Mesothelial cell of epicardium (in vitro differentiated cells): Measurements from ENCODE around the gene TNP2. TPM values are rescaled to one million over a fixed set of nuclear protein-coding genes. Genes with fewer than 3 reads are reported as not detected.
A peak's percentile ranks its signal among the peaks of the same experiment; 100 is the strongest.

Experiments used
- DNase-seq, 2 experiments: peaks; one replicate each; pipeline ENCODE4 v3.0.0; 2021; ENCODE audit warnings: low spot score in 2 of 2; ENCODE audit not compliant: unreplicated experiment in 2 of 2
- H3K27ac Mint-ChIP-seq: 2 replicates; pipeline ENCODE4 v1.8.0; 2021; ENCODE audit warnings: mixed read lengths
- H3K27me3 Mint-ChIP-seq: 2 replicates; pipeline ENCODE4 v1.8.0; 2021; ENCODE audit warnings: low read depth, mixed read lengths
- H3K36me3 Mint-ChIP-seq: 2 replicates; pipeline ENCODE4 v1.8.0; 2021; ENCODE audit warnings: mixed read lengths
- H3K4me1 Mint-ChIP-seq: 2 replicates; pipeline ENCODE4 v1.8.0; 2021; ENCODE audit warnings: mixed read lengths
- H3K4me3 Mint-ChIP-seq: 2 replicates; pipeline ENCODE4 v1.8.0; 2021; ENCODE audit warnings: mild to moderate bottlenecking, moderate library complexity, mixed read lengths
- H3K9me3 Mint-ChIP-seq: 2 replicates; pipeline ENCODE4 v1.8.0; 2021; ENCODE audit warnings: mixed read lengths
- total RNA-seq: library from RNA; stranded (reverse); gene quantifications from 3 replicates; pipeline ENCODE4 v1.2.1, GENCODE V29; 2021
- TF ChIP-seq, protein P1 (sequence below): fragments of 200-600 bp; sonication (generic); IDR thresholded peaks from one replicate; pipeline ENCODE4 v1.5.0; 2021; ENCODE audit warnings: antibody characterized with exemption; ENCODE audit not compliant: unreplicated experiment

TNP2 gene
- total RNA-seq, 1 donor from 2014 or later = not detected

- peaks cover 3% of the 10 kb centered on the region for H3K36me3 Mint-ChIP-seq
- H3K9me3 Mint-ChIP-seq = peaks cover 3% of the 10 kb centered on the region
- H3K27me3 Mint-ChIP-seq = no peaks in the 10 kb centered on the region
- peaks cover 48% of the 10 kb centered on the region for H3K4me1 Mint-ChIP-seq
- peak overlapping the region; percentile 10 for H3K4me3 Mint-ChIP-seq
- H3K27ac Mint-ChIP-seq = peak overlapping the region; percentile 98
- DNase-seq = no peak
- TF ChIP-seq, protein P1, sequence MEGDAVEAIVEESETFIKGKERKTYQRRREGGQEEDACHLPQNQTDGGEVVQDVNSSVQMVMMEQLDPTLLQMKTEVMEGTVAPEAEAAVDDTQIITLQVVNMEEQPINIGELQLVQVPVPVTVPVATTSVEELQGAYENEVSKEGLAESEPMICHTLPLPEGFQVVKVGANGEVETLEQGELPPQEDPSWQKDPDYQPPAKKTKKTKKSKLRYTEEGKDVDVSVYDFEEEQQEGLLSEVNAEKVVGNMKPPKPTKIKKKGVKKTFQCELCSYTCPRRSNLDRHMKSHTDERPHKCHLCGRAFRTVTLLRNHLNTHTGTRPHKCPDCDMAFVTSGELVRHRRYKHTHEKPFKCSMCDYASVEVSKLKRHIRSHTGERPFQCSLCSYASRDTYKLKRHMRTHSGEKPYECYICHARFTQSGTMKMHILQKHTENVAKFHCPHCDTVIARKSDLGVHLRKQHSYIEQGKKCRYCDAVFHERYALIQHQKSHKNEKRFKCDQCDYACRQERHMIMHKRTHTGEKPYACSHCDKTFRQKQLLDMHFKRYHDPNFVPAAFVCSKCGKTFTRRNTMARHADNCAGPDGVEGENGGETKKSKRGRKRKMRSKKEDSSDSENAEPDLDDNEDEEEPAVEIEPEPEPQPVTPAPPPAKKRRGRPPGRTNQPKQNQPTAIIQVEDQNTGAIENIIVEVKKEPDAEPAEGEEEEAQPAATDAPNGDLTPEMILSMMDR = no peak
These were observed 44.6 kb upstream of the TNP2 start for GRCh38 chr16:11313493-11314308.

GRCh38 chr16:11312718-11313492 lies 43.8 kb upstream of the TNP2 start:
- no peaks in the 10 kb centered on the region for H3K36me3 Mint-ChIP-seq
- H3K27ac Mint-ChIP-seq = peak overlapping the region; percentile 98
- TF ChIP-seq, protein P1 = no peak
- peak overlapping the region; percentile 36 for H3K4me3 Mint-ChIP-seq
- no peaks in the 10 kb centered on the region for H3K27me3 Mint-ChIP-seq
- peak in 1 of 2 experiments; percentile 61 for DNase-seq
- H3K9me3 Mint-ChIP-seq = no peaks in the 10 kb centered on the region
- peaks cover 49% of the 10 kb centered on the region for H3K4me1 Mint-ChIP-seq

DNA sequence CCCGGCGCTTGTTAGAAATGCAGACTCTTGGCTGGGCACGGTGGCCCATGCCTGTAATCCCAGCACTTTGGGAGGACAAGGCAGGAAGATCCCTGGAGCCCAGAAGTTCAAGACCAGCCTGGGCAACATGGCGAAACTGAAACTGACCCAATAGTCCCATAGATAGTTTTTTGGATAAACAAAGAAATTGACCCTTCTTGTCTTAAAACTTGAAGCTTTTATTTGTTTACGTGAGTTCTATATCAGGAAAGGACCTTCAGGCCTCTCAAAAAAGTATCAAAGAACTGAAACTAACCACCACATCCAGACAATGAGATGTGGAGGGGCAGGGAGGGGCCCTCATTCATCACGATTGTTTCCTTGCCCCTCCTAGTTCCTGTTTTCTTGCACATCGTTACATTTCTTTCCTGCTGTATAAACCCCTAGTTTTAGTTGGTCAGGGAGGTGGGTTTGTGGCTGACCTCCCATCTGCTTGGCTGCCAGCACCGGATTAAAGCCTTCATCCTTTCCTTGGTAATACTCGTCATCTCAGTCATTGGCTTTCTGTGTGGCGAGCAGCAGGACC lies 42.0 kb upstream of the TNP2 start:
- no peak for DNase-seq
- Mint-ChIP-seq H3K27ac (peak overlapping the region; percentile 19), H3K27me3 (no peaks in the 10 kb centered on the region), H3K36me3 (no peaks in the 10 kb centered on the region), H3K9me3 (no peaks in the 10 kb centered on the region), H3K4me3 (no peak overlapping the region), H3K4me1 (peaks cover 40% of the 10 kb centered on the region)
- TF ChIP-seq, protein P1 = no peak

- DNase-seq = no peak
- Mint-ChIP-seq H3K27ac (no peak overlapping the region), H3K9me3 (no peaks in the 10 kb centered on the region), H3K27me3 (no peaks in the 10 kb centered on the region), H3K36me3 (no peaks in the 10 kb centered on the region), H3K4me1 (peaks cover 37% of the 10 kb centered on the region), H3K4me3 (no peak overlapping the region)
- TF ChIP-seq, protein P1 = no peak
These were observed 41.5 kb upstream of the TNP2 start for GRCh38 chr16:11310634-11310977.

- Mint-ChIP-seq H3K9me3 (no peaks in the 10 kb centered on the region), H3K4me3 (no peak overlapping the region), H3K36me3 (no peaks in the 10 kb centered on the region), H3K4me1 (peaks cover 34% of the 10 kb centered on the region), H3K27ac (no peak overlapping the region), H3K27me3 (no peaks in the 10 kb centered on the region)
- DNase-seq = no peak
- TF ChIP-seq, protein P1 = no peak
These were observed 40.9 kb upstream of the TNP2 start for GRCh38 chr16:11309895-11310633.
